Caco-2 (cell line): ENCODE measurements around the gene PPP6R3. TPM values are rescaled to one million over a fixed set of nuclear protein-coding genes. Genes with fewer than 3 reads are reported as not detected.

Experiments used
- BruUV-seq: library from RNA; stranded (reverse); fragments of 400-500 nt; replicated peaks from 2 replicates; lab custom pipeline; 2021; lab: Mats Ljungman, UMichigan
- CTCF ChIA-PET: fragments of 300-600 bp; sonication (Branson Sonifier 250); formaldehyde crosslinking; loops from one replicate; lab custom pipeline; 2022; ENCODE audit warnings: antibody characterized with exemption; lab: Charles Lee
- POLR2A ChIA-PET: fragments of 300-600 bp; sonication (Branson Sonifier 250); formaldehyde crosslinking; loops from one replicate; lab custom pipeline; 2022; ENCODE audit warnings: antibody characterized with exemption; lab: Charles Lee
- DNase-seq, 2 experiments: peaks; one replicate each; pipeline versions ENCODE4 v3.0.0 to v3.0.0-alpha.2; 2020 to 2022
- H3K27me3 ChIP-seq: replicated peaks from 2 replicates; pipeline ENCODE4 v1.6.0; 2011; ENCODE audit warnings: low read length; ENCODE audit not compliant: control insufficient read depth, insufficient read depth
- H3K36me3 ChIP-seq: 2 replicates; pipeline ENCODE4 v1.5.1; 2011; ENCODE audit warnings: low read length; ENCODE audit not compliant: control insufficient read depth, insufficient read depth
- H3K4me1 ChIP-seq: fragments of 250-450 bp; sonication (Bioruptor Pico); 2 replicates; pipeline ENCODE4 v1.5.1; 2020; ENCODE audit warnings: mild to moderate bottlenecking
- H3K4me3 ChIP-seq: 2 replicates; pipeline ENCODE4 v1.5.1; 2011; ENCODE audit warnings: low read depth, mild to moderate bottlenecking, control low read depth, low read length
- H3K9me3 ChIP-seq: fragments of 250-450 bp; sonication (Bioruptor Pico); 2 replicates; pipeline ENCODE4 v1.5.1; 2020; ENCODE audit warnings: mild to moderate bottlenecking, moderate library complexity
- H3K27ac Mint-ChIP-seq: one replicate; pipeline ENCODE4 v1.8.0; 2022; ENCODE audit warnings: mixed read lengths; ENCODE audit not compliant: unreplicated experiment
- H3K27me3 Mint-ChIP-seq: one replicate; pipeline ENCODE4 v1.8.0; 2022; ENCODE audit warnings: mixed read lengths; ENCODE audit not compliant: insufficient read depth, unreplicated experiment
- H3K36me3 Mint-ChIP-seq: one replicate; pipeline ENCODE4 v1.8.0; 2022; ENCODE audit warnings: mild to moderate bottlenecking, mixed read lengths; ENCODE audit not compliant: insufficient read depth, unreplicated experiment
- H3K4me1 Mint-ChIP-seq: one replicate; pipeline ENCODE4 v1.8.0; 2022; ENCODE audit warnings: low read depth, mixed read lengths; ENCODE audit not compliant: unreplicated experiment
- H3K4me3 Mint-ChIP-seq: one replicate; pipeline ENCODE4 v1.8.0; 2022; ENCODE audit warnings: mild to moderate bottlenecking, moderate library complexity, mixed read lengths; ENCODE audit not compliant: unreplicated experiment
- H3K9me3 Mint-ChIP-seq: one replicate; pipeline ENCODE4 v1.8.0; 2022; ENCODE audit warnings: mixed read lengths; ENCODE audit not compliant: unreplicated experiment
- intact Hi-C: fragments of 100-400 bp; cut with micrococcal nuclease; formaldehyde crosslinking; loops from one replicate; pipeline ENCODE4 v1.10.0; 2022; ENCODE audit not compliant: unreplicated experiment
- total RNA-seq: library from RNA; stranded (reverse); gene quantifications from 2 replicates; pipeline ENCODE4 v1.2.3, GENCODE V29; 2022
- TF ChIP-seq, protein P1 (sequence below), 2 experiments: fragments of 200-600 bp in 1 of 2; IDR thresholded peaks; 1 replicate in 1 of 2; 2 replicates in 1 of 2; pipeline versions ENCODE4 v1.5.1 to v1.8.0; 2011 to 2022; ENCODE audit warnings: antibody characterized with exemption in 1 of 2, control low read depth in 1 of 2, inconsistent platforms in 1 of 2, low read depth in 1 of 2, low read length in 1 of 2, mild to moderate bottlenecking in 1 of 2, moderate library complexity in 1 of 2; ENCODE audit not compliant: insufficient read depth in 1 of 2, severe bottlenecking in 1 of 2, unreplicated experiment in 1 of 2

Gene PPP6R3
- total RNA-seq, 1 experiment from 2014 or later, result 276 TPM

- ChIA-PET POLR2A (no interaction called here), CTCF (no interaction called here)
- no TSS peak for BruUV-seq
- DNase-seq, result no peak
- Mint-ChIP-seq H3K27ac (no peak overlapping the region), H3K27me3 (no peaks in the 10 kb centered on the region), H3K4me1 (no peaks in the 10 kb centered on the region), H3K9me3 (no peaks in the 10 kb centered on the region), H3K4me3 (no peak overlapping the region), H3K36me3 (peaks cover 98% of the 10 kb centered on the region)
- Histone ChIP-seq H3K9me3 (no peaks in the 10 kb centered on the region), H3K27me3 (no peaks in the 10 kb centered on the region), H3K4me1 (no peaks in the 10 kb centered on the region), H3K36me3 (peaks cover 9% of the 10 kb centered on the region), H3K4me3 (no peak overlapping the region)
- TF ChIP-seq, protein P1, sequence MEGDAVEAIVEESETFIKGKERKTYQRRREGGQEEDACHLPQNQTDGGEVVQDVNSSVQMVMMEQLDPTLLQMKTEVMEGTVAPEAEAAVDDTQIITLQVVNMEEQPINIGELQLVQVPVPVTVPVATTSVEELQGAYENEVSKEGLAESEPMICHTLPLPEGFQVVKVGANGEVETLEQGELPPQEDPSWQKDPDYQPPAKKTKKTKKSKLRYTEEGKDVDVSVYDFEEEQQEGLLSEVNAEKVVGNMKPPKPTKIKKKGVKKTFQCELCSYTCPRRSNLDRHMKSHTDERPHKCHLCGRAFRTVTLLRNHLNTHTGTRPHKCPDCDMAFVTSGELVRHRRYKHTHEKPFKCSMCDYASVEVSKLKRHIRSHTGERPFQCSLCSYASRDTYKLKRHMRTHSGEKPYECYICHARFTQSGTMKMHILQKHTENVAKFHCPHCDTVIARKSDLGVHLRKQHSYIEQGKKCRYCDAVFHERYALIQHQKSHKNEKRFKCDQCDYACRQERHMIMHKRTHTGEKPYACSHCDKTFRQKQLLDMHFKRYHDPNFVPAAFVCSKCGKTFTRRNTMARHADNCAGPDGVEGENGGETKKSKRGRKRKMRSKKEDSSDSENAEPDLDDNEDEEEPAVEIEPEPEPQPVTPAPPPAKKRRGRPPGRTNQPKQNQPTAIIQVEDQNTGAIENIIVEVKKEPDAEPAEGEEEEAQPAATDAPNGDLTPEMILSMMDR (IDR thresholded peaks at IDR 0.05; ENCODE audit: insufficient read depth in 1 of 2, low read depth in 1 of 2, low read length in 1 of 2, severe bottlenecking in 1 of 2, unreplicated experiment in 1 of 2), result no peak
- intact Hi-C loops, result no loop called here
Measured at GRCh38 chr11:68564261-68564660, 103.7 kb downstream of the PPP6R3 start.

DNA sequence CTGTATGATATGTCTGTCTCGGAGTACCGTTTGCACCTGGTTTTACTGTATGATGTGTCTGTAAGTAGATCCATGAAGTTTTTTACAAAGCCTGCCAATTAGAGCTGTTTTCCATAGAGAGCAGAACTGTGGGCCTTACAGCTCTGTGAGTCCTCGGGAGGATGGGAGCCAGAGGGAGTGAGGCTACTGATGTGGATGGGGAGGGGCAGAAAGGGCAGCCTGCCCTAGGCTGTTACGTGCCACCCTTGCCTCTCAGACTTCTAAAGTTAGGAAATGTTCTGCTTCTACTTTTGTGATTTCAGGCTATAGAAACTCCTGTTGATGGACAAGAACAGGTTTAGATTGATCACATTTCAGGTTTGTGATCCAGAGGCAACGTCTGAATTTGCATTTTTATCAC, 105.2 kb downstream of the PPP6R3 start:
- no peak overlapping the region for H3K4me3 Mint-ChIP-seq
- Histone ChIP-seq H3K36me3 (peaks cover 9% of the 10 kb centered on the region), H3K4me3 (no peak overlapping the region), H3K9me3 (no peaks in the 10 kb centered on the region), H3K4me1 (no peaks in the 10 kb centered on the region), H3K27me3 (no peaks in the 10 kb centered on the region)
- TF ChIP-seq, protein P1 (IDR thresholded peaks at IDR 0.05; ENCODE audit: insufficient read depth in 1 of 2, low read depth in 1 of 2, low read length in 1 of 2, severe bottlenecking in 1 of 2, unreplicated experiment in 1 of 2), result no peak
- ChIA-PET POLR2A (no interaction called here), CTCF (no interaction called here)
- intact Hi-C loops, result no loop called here
- DNase-seq, result no peak
- H3K4me1 Mint-ChIP-seq, result no peaks in the 10 kb centered on the region
- no peak overlapping the region for H3K27ac Mint-ChIP-seq
- BruUV-seq, result no TSS peak
- H3K36me3 Mint-ChIP-seq, result peaks cover 97% of the 10 kb centered on the region
- H3K27me3 Mint-ChIP-seq, result no peaks in the 10 kb centered on the region
- no peaks in the 10 kb centered on the region for H3K9me3 Mint-ChIP-seq

GRCh38 chr11:68567553-68567952, 107.0 kb downstream of the PPP6R3 start:
- intact Hi-C loops, result no loop called here
- TF ChIP-seq, protein P1 (IDR thresholded peaks at IDR 0.05; ENCODE audit: insufficient read depth in 1 of 2, low read depth in 1 of 2, low read length in 1 of 2, severe bottlenecking in 1 of 2, unreplicated experiment in 1 of 2), result no peak
- H3K9me3 ChIP-seq, result no peaks in the 10 kb centered on the region
- Mint-ChIP-seq H3K4me3 (no peak overlapping the region), H3K36me3 (peaks cover 97% of the 10 kb centered on the region), H3K4me1 (no peaks in the 10 kb centered on the region), H3K9me3 (no peaks in the 10 kb centered on the region), H3K27me3 (no peaks in the 10 kb centered on the region), H3K27ac (no peak overlapping the region)
- POLR2A ChIA-PET, result no interaction called here
- H3K36me3 ChIP-seq, result peaks cover 10% of the 10 kb centered on the region
- DNase-seq, result no peak
- BruUV-seq, result no TSS peak
- H3K4me1 ChIP-seq, result no peaks in the 10 kb centered on the region
- no peak overlapping the region for H3K4me3 ChIP-seq
- CTCF ChIA-PET, result no interaction called here
- H3K27me3 ChIP-seq, result no peaks in the 10 kb centered on the region
